Hepatic stellate cell (primary cell): ENCODE data around the gene QPRT.
"Not testable (repeated sequence)": the region's sequence is repeated elsewhere in the genome, so short reads cannot be mapped to it uniquely, and the experiment has no call there.

ENCODE experiments used
- DNase-seq: peaks from one replicate; pipeline ENCODE4 v3.0.0; 2011; ENCODE audit warnings: low spot score

QPRT gene

GRCh38 chr16:29694384-29695195, 15.6 kb downstream of the QPRT start:
- DNase-seq, result no peak

- not testable (repeated sequence) for DNase-seq
Observed at GRCh38 chr16:29695675-29696074, 16.7 kb downstream of the QPRT start.

- no peak for DNase-seq
Observed at GRCh38 chr16:29696881-29697331, 17.9 kb downstream of the QPRT start.

- no peak for DNase-seq
Observed at GRCh38 chr16:29697391-29697790, 18.4 kb downstream of the QPRT start.

DNA sequence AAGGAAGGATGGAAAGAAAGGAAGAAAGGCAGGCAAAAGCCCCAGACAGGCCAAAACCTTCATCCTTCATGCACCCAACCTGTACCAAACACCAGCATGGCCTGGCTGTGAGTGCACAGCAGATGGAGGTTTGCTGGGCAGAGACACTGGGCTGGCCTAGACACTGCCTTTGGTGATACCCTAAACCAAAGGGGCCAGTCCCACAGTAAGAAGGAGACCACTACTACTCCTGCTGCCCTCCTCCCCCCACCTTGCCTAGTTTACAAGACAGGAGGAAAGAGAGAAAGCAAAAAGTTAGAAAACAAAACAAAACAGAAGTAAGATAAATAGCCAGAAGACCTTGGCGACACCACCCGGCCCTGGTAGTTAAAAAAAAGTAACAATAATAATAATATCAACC, 19.1 kb downstream of the QPRT start:
- DNase-seq, result no peak

- no peak for DNase-seq
Observed at GRCh38 chr16:29698484-29699323, 19.7 kb downstream of the QPRT start.

- no peak for DNase-seq
Observed at GRCh38 chr16:29699324-29700219, 20.6 kb downstream of the QPRT start.

GRCh38 chr16:29700253-29700987, 21.4 kb downstream of the QPRT start:
- DNase-seq, result peak; percentile 91

DNA sequence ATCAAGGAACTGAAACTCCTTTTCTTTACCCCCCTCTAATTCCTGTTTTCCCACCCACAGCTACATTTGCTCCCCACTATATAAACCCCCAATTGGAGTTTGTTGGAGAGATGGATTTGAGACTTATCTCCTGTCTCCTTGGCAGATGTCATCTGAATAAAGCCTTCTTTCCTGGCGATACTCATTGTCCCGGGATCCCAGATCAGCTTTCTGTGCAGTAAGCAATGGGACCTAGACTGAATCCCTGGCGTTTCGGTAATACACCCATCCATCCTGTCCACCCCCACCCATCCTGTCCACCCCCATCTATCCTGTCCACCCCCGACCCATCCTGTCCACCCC, 22.2 kb downstream of the QPRT start:
- DNase-seq, result no peak

- no peak for DNase-seq
Observed at GRCh38 chr16:29702269-29702668, 23.3 kb downstream of the QPRT start.

DNA sequence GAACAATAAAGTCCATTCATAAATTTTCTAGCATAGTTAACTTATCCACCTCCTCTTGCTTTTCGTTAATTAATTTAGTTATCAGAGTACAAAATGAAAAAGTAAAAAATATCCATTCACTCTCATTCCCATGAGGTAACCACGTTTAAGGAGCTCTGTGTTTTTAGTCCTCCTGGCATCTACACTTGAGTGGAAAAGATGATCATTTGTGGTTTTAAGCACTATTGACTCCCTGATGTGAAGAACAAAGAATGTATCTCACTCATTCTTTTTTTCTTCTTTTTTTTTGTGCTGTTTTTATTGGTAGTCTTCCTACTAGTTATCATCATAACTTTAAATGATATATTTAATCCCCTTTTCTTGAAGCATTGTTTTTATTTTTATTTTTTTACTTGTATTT, 26.1 kb downstream of the QPRT start:
- DNase-seq, result no peak

DNA sequence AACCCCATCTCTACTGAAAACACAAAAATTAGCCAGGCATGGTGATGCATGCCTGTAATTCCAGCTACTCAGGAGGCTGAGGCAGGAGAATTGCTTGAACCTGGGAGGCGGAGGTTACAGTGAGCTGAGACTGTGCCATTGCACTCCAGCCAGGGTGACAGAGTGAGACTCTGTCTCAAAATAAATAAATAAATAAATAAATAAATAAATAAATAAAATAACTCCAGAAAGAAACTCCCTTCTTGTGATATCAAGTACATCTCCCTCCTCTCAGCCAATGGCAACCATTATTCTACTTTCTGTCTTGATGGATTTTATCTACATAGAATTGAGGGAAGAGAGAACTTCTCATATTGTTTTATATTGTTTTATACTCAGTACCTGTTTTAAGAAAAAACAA, 28.2 kb downstream of the QPRT start:
- DNase-seq, result not testable (repeated sequence)

DNA sequence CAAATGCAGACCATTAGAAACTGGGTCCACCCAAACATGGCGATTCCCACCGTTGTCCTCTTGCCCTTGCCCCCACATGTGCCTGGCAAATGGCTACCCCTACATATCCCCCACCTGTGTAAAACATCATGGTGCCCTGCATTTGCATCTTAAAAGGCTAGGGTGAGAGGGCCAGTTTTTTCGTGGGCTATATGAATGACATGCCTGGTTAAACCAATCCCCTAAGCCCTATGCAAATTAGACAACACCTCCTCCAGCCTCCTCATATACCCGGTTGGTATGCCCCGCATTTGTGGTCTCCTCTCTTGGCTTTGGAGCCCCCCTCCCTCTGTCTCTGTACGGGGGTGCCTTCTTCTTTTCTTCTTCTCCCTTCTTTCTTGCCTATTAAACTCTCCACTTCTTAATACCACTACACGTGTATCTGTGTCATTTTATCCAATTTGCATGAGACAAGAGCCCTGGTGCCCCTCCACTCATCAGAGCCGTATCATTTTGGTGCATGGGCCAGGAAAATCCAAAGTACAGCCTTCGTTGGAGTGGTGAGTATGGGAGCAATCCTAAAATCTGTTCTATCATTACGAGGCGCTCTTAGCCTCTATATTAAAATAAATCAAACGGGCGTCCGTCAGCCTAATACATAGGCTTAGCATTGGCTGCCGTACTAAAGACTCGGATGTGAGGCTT, 30.1 kb downstream of the QPRT start:
- no peak for DNase-seq

DNA sequence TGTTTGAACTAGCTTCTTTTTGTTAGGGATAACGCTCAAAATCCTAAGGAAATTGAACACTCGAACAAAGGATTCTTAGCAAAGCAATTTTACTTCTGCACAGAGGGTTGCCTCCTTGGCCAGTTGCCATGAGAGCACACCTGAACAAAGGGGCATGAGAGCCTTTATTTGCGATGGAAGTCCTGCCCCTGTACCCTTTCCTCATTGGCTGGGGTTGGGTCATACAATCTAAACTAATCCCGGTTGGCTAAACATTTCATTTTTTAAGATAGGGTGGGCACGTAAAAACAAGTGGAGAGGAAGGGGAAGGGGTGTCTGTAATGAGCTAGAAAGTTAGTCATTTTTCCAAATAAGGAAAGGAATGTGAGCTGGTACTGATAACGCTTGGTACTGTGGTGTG, 30.7 kb downstream of the QPRT start:
- DNase-seq, result not testable (repeated sequence)

DNA sequence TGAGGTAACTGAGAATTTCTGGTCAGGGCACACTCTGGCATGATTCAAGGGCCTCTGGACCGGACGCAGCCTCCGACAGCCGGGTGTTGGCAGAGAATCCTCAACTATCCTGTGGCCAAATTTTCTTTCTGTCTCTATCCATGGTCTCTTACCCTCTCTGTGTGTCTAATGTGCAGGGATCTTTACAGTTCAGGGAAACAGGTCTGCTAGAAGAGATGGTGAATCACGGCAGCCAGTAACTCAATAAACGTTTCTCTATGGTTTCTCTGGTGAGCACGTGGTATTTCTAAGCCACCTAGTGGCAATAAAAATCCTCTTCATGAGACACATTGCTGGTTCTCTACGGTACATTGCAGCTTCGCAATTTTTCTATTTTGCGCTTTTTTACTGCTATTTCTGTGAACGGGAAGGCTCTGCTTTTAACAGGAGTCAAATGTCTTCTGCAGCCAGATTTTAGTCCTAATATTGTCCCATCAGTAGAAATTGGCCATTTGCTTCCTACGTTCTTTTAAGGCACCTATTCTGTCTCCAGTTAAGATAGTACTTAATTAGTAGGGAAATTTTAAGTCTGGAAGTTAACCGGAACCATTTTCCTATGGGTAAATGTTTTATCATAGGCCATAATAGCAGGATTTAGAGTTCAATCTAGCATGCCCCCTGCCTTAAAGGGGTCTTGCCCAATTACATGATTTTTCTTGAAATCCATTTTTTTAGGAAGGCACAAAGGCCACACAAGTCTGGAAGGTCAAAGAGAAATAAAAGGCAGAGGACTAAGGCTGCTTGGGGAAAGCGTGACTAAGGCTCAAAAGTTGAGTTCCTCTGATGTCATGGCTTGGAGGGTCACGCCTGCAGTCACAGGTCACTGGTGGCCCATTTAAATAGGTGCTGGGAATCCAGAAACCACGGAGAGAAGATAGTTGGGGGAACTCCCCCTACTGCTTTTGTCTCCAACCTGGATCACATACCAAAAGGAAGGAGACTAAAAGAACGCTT, 31.5 kb downstream of the QPRT start:
- peak; percentile 70 for DNase-seq

- no peak for DNase-seq
Observed at GRCh38 chr16:29712809-29713208, 33.8 kb downstream of the QPRT start.

- no peak for DNase-seq
Observed at GRCh38 chr16:29714396-29714795, 35.4 kb downstream of the QPRT start.

- DNase-seq, result no peak
Observed at GRCh38 chr16:29714972-29715371, 36.0 kb downstream of the QPRT start.

DNA sequence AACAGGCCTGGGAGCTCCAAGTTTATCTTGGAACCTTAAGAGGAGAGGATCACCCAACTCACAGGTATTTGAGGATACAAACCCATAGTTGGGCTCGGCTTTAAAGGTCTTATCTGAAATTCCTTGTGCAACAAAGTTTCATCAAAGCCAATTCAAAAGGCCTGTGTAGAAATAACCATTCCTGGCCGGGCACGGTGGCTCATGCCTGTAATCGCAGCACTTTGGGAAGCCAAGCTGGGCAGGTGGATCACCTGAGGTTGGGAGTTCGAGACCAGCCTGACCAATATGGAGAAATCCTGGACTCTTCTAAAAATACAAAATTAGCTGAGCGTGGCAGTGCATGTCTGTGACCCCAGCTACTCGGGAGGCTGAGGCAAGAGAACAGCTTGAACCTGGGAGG, 38.1 kb downstream of the QPRT start:
- no peak for DNase-seq

DNA sequence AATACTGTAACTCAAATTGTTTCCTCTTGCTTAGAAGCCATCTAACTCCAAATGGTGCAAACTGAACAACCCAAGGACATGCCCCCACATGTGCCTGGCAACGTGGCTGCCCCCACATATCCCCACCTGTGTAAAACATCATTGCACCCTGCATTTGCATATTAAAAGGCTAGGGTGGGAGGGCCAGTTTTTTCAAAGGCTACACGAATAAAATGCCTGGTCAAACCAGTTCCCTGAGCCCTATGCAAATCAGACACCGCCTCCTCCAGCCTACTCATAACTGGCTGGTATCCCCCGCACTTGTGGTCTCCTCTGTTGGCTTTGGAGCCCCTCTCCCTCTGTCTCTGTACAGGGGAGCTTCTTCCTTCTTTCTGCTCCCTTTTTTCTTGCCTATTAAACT, 40.1 kb downstream of the QPRT start:
- DNase-seq, result no peak
